HepG2 (cell line): ENCODE results near the gene OTOP1. TPM values are rescaled to one million over a fixed set of nuclear protein-coding genes. Genes with fewer than 3 reads are reported as not detected.

Source experiments
- ATAC-seq: fragments of 200-7000 bp; cut with Tn5 transposase; 3 replicates; pipeline ENCODE4 v1.9.1; 2020; ENCODE audit warnings: mild to moderate bottlenecking, moderate library complexity
- BruUV-seq: library from RNA; stranded (reverse); fragments of 400-500 nt; replicated peaks from 2 replicates; lab custom pipeline; 2021; lab: Mats Ljungman, UMichigan
- CTCF ChIA-PET: fragments of 300-600 bp; formaldehyde crosslinking; extraction: SDS; loops from one replicate; lab custom pipeline; 2021; ENCODE audit warnings: low total read pairs, inconsistent platforms, low intra/inter-chr PET ratio; lab: Yijun Ruan, JAX
- POLR2A ChIA-PET: fragments of 350-600 bp; sonication (Branson Sonifier 250); formaldehyde crosslinking; loops from one replicate; lab custom pipeline; 2020; ENCODE audit warnings: antibody characterized with exemption, inconsistent platforms; lab: Yijun Ruan, JAX
- DNase-seq: peaks from one replicate; pipeline ENCODE4 v3.0.0-alpha.2; 2015; ENCODE audit warnings: low spot score
- FAIRE-seq: peaks from 3 replicates; lab custom pipeline; 2011; peaks lifted over from hg19 to GRCh38; lab: Jason Lieb, UNC
- H2AFZ ChIP-seq: one replicate; pipeline ENCODE4 v1.6.1; 2011; ENCODE audit warnings: low read length, inconsistent platforms
- H3K27ac ChIP-seq: fragments of 300-600 bp; 3 replicates; pipeline ENCODE4 v1.8.0; 2011; ENCODE audit warnings: mixed run types, mild to moderate bottlenecking, mixed read lengths, low read length, inconsistent platforms; ENCODE audit not compliant: insufficient read depth; ENCODE audit errors: extremely low read length
- H3K27me3 ChIP-seq, 2 experiments: fragments of 200-600 bp in 1 of 2; 2 replicates in 1 of 2; 3 replicates in 1 of 2; pipeline versions ENCODE4 v1.6.0 to v1.8.0; 2011; ENCODE audit warnings: low read length in 2 of 2, mild to moderate bottlenecking in 2 of 2, moderate library complexity in 2 of 2, inconsistent platforms in 1 of 2; ENCODE audit not compliant: insufficient read depth in 2 of 2, control insufficient read depth in 1 of 2
- H3K36me3 ChIP-seq, 2 experiments: fragments of 200-600 bp in 1 of 2; replicated peaks in 1 of 2; 2 replicates in 1 of 2; 3 replicates in 1 of 2; pipeline versions ENCODE4 v1.5.1 to v1.8.0; 2011; ENCODE audit warnings: low read length in 2 of 2, inconsistent platforms in 1 of 2; ENCODE audit not compliant: insufficient read depth in 2 of 2, control insufficient read depth in 1 of 2
- H3K4me1 ChIP-seq: 2 replicates; pipeline ENCODE4 v1.5.1; 2012; ENCODE audit warnings: low read length, inconsistent platforms; ENCODE audit not compliant: insufficient read depth
- H3K4me2 ChIP-seq: 2 replicates; pipeline ENCODE4 v1.6.0; 2011; ENCODE audit warnings: low read depth, low read length, inconsistent platforms
- H3K4me3 ChIP-seq, 3 experiments: fragments of 200-600 bp in 1 of 3; sonication (generic), shearing (Covaris generic) in 1 of 3; replicated peaks in 1 of 3; 2 replicates each; pipeline ENCODE4 v1.5.1; 2011 to 2016; ENCODE audit warnings: low read length in 3 of 3, inconsistent platforms in 2 of 3, low read depth in 2 of 3, mild to moderate bottlenecking in 2 of 3, control low read depth in 1 of 3, mixed read lengths in 1 of 3; ENCODE audit not compliant: insufficient read depth in 1 of 3
- H3K79me2 ChIP-seq: one replicate; pipeline ENCODE4 v1.6.1; 2011; ENCODE audit warnings: low read length, inconsistent platforms; ENCODE audit not compliant: insufficient read depth
- H3K9ac ChIP-seq: 2 replicates; pipeline ENCODE4 v1.6.0; 2011; ENCODE audit warnings: mild to moderate bottlenecking, low read depth, low read length, inconsistent platforms; ENCODE audit not compliant: insufficient read depth
- H3K9me3 ChIP-seq: 2 replicates; pipeline ENCODE4 v1.5.1; 2012; ENCODE audit warnings: mild to moderate bottlenecking, low read length
- H4K20me1 ChIP-seq: 2 replicates; pipeline ENCODE4 v1.6.0; 2011; ENCODE audit warnings: inconsistent platforms, mild to moderate bottlenecking, low read length, moderate library complexity; ENCODE audit not compliant: insufficient read depth
- EP300 ChIP-seq, 3 experiments: sonication (generic) in 1 of 3; formaldehyde crosslinking in 1 of 3; IDR thresholded peaks; 2 replicates each; pipeline versions ENCODE4 v1.5.1 to v1.6.1; 2011 to 2020; ENCODE audit warnings: low read depth in 2 of 3, low read length in 2 of 3, borderline replicate concordance in 1 of 3, improper control_type of control experiment in 1 of 3, mild to moderate bottlenecking in 1 of 3, missing genetic modification reagents in 1 of 3, moderate library complexity in 1 of 3
- FOSL2 ChIP-seq: sonication (generic); formaldehyde crosslinking; IDR thresholded peaks from 2 replicates; pipeline ENCODE4 v1.4.0; 2020; ENCODE audit warnings: missing genetic modification reagents
- IRF1 ChIP-seq: sonication (generic); formaldehyde crosslinking; IDR thresholded peaks from 2 replicates; pipeline ENCODE4 v1.4.0; 2020; ENCODE audit warnings: low read depth, mild to moderate bottlenecking, missing genetic modification reagents
- KDM5A ChIP-seq: fragments of 200-600 bp; sonication (generic); IDR thresholded peaks from 2 replicates; pipeline ENCODE4 v1.7.0; 2018; ENCODE audit warnings: antibody characterized with exemption, mild to moderate bottlenecking, low read length, borderline replicate concordance
- KLF9 ChIP-seq: IDR thresholded peaks from 2 replicates; pipeline ENCODE4 v1.6.1; 2016; ENCODE audit warnings: low read depth
- MEF2D ChIP-seq: sonication (generic); formaldehyde crosslinking; IDR thresholded peaks from 2 replicates; pipeline ENCODE4 v1.5.1; 2020; ENCODE audit warnings: mild to moderate bottlenecking, missing genetic modification reagents
- NFRKB ChIP-seq: fragments of 450-650 bp; IDR thresholded peaks from 2 replicates; pipeline ENCODE4 v1.6.1; 2017
- PAWR ChIP-seq: sonication (generic); formaldehyde crosslinking; IDR thresholded peaks from 2 replicates; pipeline ENCODE4 v1.4.0; 2020; ENCODE audit warnings: missing genetic modification reagents, mild to moderate bottlenecking, borderline replicate concordance
- ZFP82 ChIP-seq: sonication (generic); formaldehyde crosslinking; IDR thresholded peaks from 2 replicates; pipeline ENCODE4 v1.5.1; 2020; ENCODE audit warnings: mild to moderate bottlenecking, missing genetic modification reagents, borderline replicate concordance
- ZNF124 ChIP-seq: sonication (generic); formaldehyde crosslinking; IDR thresholded peaks from 2 replicates; pipeline ENCODE4 v1.4.0; 2020; ENCODE audit warnings: missing genetic modification reagents
- ZNF180 ChIP-seq: sonication (generic); formaldehyde crosslinking; IDR thresholded peaks from 2 replicates; pipeline ENCODE4 v1.4.0; 2020; ENCODE audit warnings: low read depth, missing genetic modification reagents, borderline replicate concordance
- ZNF24 ChIP-seq: fragments of 450-650 bp; IDR thresholded peaks from 2 replicates; pipeline ENCODE4 v1.6.1; 2017; ENCODE audit warnings: antibody characterized with exemption, mild to moderate bottlenecking
- ZNF263 ChIP-seq: sonication (generic); formaldehyde crosslinking; IDR thresholded peaks from 2 replicates; pipeline ENCODE4 v1.4.0; 2020; ENCODE audit warnings: missing genetic modification reagents
- ZNF33A ChIP-seq: sonication (generic); formaldehyde crosslinking; IDR thresholded peaks from 2 replicates; pipeline ENCODE4 v1.5.1; 2020; ENCODE audit warnings: missing genetic modification reagents, mild to moderate bottlenecking, moderate library complexity, borderline replicate concordance
- ZNF777 ChIP-seq: sonication (generic); formaldehyde crosslinking; IDR thresholded peaks from 2 replicates; pipeline ENCODE4 v1.4.0; 2020; ENCODE audit warnings: missing genetic modification reagents
- ZNF788 ChIP-seq: sonication (generic); formaldehyde crosslinking; IDR thresholded peaks from 2 replicates; pipeline ENCODE4 v1.5.0; 2020; ENCODE audit warnings: mild to moderate bottlenecking, missing genetic modification reagents, borderline replicate concordance
- ZSCAN20 ChIP-seq: sonication (generic); formaldehyde crosslinking; IDR thresholded peaks from 2 replicates; pipeline ENCODE4 v1.4.0; 2020; ENCODE audit warnings: missing genetic modification reagents, mild to moderate bottlenecking, borderline replicate concordance
- WGBS: methylation state at CpG from one replicate; pipeline ENCODE4 v1.1.6; 2017; ENCODE audit warnings: low lambda C conversion rate; 5-methylcytosine and 5-hydroxymethylcytosine counted together
- in situ Hi-C: cut with HindIII; loops from 2 replicates; pipeline ENCODE4 v1.10.0; 2017; ENCODE audit warnings: low pct_unique_long_range_greater_than_20kb; ENCODE audit not compliant: extremely low pct_ligation_motif_present
- intact Hi-C: fragments of 100-400 bp; cut with micrococcal nuclease; formaldehyde crosslinking; loops from one replicate; pipeline ENCODE4 v1.10.0; 2022; ENCODE audit not compliant: unreplicated experiment
- polyA plus RNA-seq, 8 experiments: library from polyadenylated mRNA; depleted of rRNA in 3 of 8; stranded (reverse) in 7 of 8; unstranded in 1 of 8; fragments of >200 nt; fragmentation: Illumina TruSeq in 4 of 8; extraction: Trizol in 4 of 8; gene quantifications; 2 replicates each; pipeline versions ENCODE4 v1.2.1 to v1.2.3, GENCODE V29; 2011 to 2016; ENCODE audit warnings: low read depth in 4 of 8, missing spikeins in 1 of 8, mixed read lengths in 1 of 8; ENCODE audit not compliant: insufficient read depth in 1 of 8
- total RNA-seq, 5 experiments: library from RNA; depleted of rRNA; stranded (reverse); fragments of >200 nt; fragmentation: Illumina TruSeq; extraction: Trizol; gene quantifications; 2 replicates each; pipeline ENCODE4 v1.2.3, GENCODE V29; 2016; ENCODE audit warnings: low read depth in 1 of 5
- TF ChIP-seq, protein P1 (sequence below): sonication (generic); formaldehyde crosslinking; IDR thresholded peaks from 2 replicates; pipeline ENCODE4 v1.4.0; 2020; ENCODE audit warnings: missing genetic modification reagents, borderline replicate concordance

The OTOP1 gene
- total and polyA plus RNA-seq, 2 of the 13 experiments (the other 11 are each of a cell fraction or from before 2014, with no cell fraction given) = not detected

- TF ChIP-seq ZNF180 = no peak
- no peak for TF ChIP-seq MEF2D
- TF ChIP-seq PAWR (CRISPR knock-in tag) = no peak
- TF ChIP-seq ZNF263 (CRISPR knock-in tag) = no peak
- TF ChIP-seq IRF1 (CRISPR knock-in tag) = no peak
- no peak for TF ChIP-seq ZNF24
- no peak for TF ChIP-seq EP300 (IDR thresholded peaks at IDR 0.05; ENCODE audit: low read depth in 2 of 2, low read length in 2 of 2)
- no peak for TF ChIP-seq EP300 (CRISPR knock-in tag; IDR thresholded peaks at IDR 0.05; ENCODE audit: borderline replicate concordance)
- no peak for TF ChIP-seq ZNF33A (CRISPR knock-in tag)
- no peak for TF ChIP-seq ZNF788 (CRISPR knock-in tag)
- no peak for TF ChIP-seq ZNF124 (CRISPR knock-in tag)
- TF ChIP-seq KDM5A = no peak
- no peak for TF ChIP-seq ZFP82 (CRISPR knock-in tag)
- no peak for TF ChIP-seq ZSCAN20 (CRISPR knock-in tag)
- no peak for TF ChIP-seq FOSL2 (CRISPR knock-in tag)
- TF ChIP-seq NFRKB = no peak
- TF ChIP-seq KLF9 (CRISPR knock-in tag) = no peak
- TF ChIP-seq ZNF777 (CRISPR knock-in tag) = no peak
- TF ChIP-seq, protein P1, sequence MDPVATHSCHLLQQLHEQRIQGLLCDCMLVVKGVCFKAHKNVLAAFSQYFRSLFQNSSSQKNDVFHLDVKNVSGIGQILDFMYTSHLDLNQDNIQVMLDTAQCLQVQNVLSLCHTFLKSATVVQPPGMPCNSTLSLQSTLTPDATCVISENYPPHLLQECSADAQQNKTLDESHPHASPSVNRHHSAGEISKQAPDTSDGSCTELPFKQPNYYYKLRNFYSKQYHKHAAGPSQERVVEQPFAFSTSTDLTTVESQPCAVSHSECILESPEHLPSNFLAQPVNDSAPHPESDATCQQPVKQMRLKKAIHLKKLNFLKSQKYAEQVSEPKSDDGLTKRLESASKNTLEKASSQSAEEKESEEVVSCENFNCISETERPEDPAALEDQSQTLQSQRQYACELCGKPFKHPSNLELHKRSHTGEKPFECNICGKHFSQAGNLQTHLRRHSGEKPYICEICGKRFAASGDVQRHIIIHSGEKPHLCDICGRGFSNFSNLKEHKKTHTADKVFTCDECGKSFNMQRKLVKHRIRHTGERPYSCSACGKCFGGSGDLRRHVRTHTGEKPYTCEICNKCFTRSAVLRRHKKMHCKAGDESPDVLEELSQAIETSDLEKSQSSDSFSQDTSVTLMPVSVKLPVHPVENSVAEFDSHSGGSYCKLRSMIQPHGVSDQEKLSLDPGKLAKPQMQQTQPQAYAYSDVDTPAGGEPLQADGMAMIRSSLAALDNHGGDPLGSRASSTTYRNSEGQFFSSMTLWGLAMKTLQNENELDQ = no peak
- H2AFZ ChIP-seq = no peak overlapping the region
- H3K27me3 ChIP-seq = peaks cover 0 to 5% of the 10 kb centered on the region in 2 experiments; a peak in 4 of 5 replicates
- WGBS = 68% methylated on average over 3 of the region's 3 CpGs
- ChIA-PET CTCF (no interaction called here), POLR2A (no interaction called here)
- no peak overlapping the region for H3K27ac ChIP-seq
- FAIRE-seq (no peak), ATAC-seq (no peak), DNase-seq (no peak)
- H3K36me3 ChIP-seq = no peaks in the 10 kb centered on the region
- peaks cover 9% of the 10 kb centered on the region for H3K4me1 ChIP-seq
- no peak overlapping the region for H3K9ac ChIP-seq
- no peaks in the 10 kb centered on the region for H4K20me1 ChIP-seq
- H3K79me2 ChIP-seq = no peaks in the 10 kb centered on the region
- no peak overlapping the region for H3K4me3 ChIP-seq
- no TSS peak for BruUV-seq
- intact Hi-C loops (no loop called here), in situ Hi-C loops (no loop called here)
- H3K9me3 ChIP-seq = no peaks in the 10 kb centered on the region
- H3K4me2 ChIP-seq = no peak overlapping the region
Measured at GRCh38 chr4:4204401-4204745, 22.4 kb downstream of the OTOP1 start.
